Panc1 (cell line): ENCODE data around the gene RGN. TPM values are rescaled to one million over a fixed set of nuclear protein-coding genes. Genes with fewer than 3 reads are reported as not detected.

Source experiments
- ATAC-seq: fragments of 200-7000 bp; cut with Tn5 transposase; 2 replicates; pipeline ENCODE4 v1.9.1; 2020; ENCODE audit warnings: mild to moderate bottlenecking, moderate library complexity
- BruUV-seq: library from RNA; stranded (reverse); fragments of 400-500 nt; replicated peaks from 2 replicates; lab custom pipeline; 2021; lab: Mats Ljungman, UMichigan
- CTCF ChIA-PET: fragments of 300-600 bp; sonication (Branson Sonifier 250); formaldehyde crosslinking; loops from one replicate; lab custom pipeline; 2022; ENCODE audit warnings: antibody characterized with exemption; lab: Charles Lee
- POLR2A ChIA-PET: fragments of 300-600 bp; sonication (Branson Sonifier 250); formaldehyde crosslinking; loops from one replicate; lab custom pipeline; 2022; ENCODE audit warnings: antibody characterized with exemption; lab: Charles Lee
- DNase-seq: peaks from one replicate; pipeline ENCODE4 v3.0.0-alpha.2; 2010; ENCODE audit warnings: low read depth, low spot score
- H3K27ac ChIP-seq: 2 replicates; pipeline ENCODE4 v1.5.1; 2011; ENCODE audit warnings: mild to moderate bottlenecking, low read length, inconsistent platforms
- H3K27me3 ChIP-seq: fragments of 200-500 bp; sonication (Bioruptor generic); 2 replicates; pipeline ENCODE4 v1.6.0; 2014; ENCODE audit warnings: low read length, inconsistent platforms; ENCODE audit not compliant: control insufficient read depth, insufficient read depth
- H3K36me3 ChIP-seq: fragments of 200-500 bp; sonication (Bioruptor generic); 2 replicates; pipeline ENCODE4 v1.5.1; 2014; ENCODE audit warnings: inconsistent platforms, mild to moderate bottlenecking, low read length, moderate library complexity; ENCODE audit not compliant: control insufficient read depth, insufficient read depth
- H3K4me1 ChIP-seq: 2 replicates; pipeline ENCODE4 v1.5.1; 2011; ENCODE audit warnings: inconsistent platforms, mild to moderate bottlenecking, low read length, moderate library complexity; ENCODE audit not compliant: control insufficient read depth, insufficient read depth
- H3K4me3 ChIP-seq, 2 experiments: 2 replicates each; pipeline ENCODE4 v1.5.1; 2011 to 2012; ENCODE audit warnings: low read depth in 2 of 2, low read length in 2 of 2, mild to moderate bottlenecking in 2 of 2, inconsistent platforms in 1 of 2, moderate library complexity in 1 of 2
- H3K9me3 ChIP-seq: fragments of 200-500 bp; sonication (Bioruptor generic); 2 replicates; pipeline ENCODE4 v1.5.1; 2014; ENCODE audit warnings: low read depth, mild to moderate bottlenecking, inconsistent platforms, low read length, moderate library complexity; ENCODE audit not compliant: control insufficient read depth, insufficient read depth
- CTCF ChIP-seq: fragments of 450-650 bp; IDR thresholded peaks from 2 replicates; pipeline ENCODE4 v1.5.1; 2017; ENCODE audit warnings: mild to moderate bottlenecking
- POLR2AphosphoS5 ChIP-seq: IDR thresholded peaks from 2 replicates; pipeline ENCODE4 v1.6.1; 2012; ENCODE audit warnings: mild to moderate bottlenecking, low read depth, low read length, moderate library complexity
- REST ChIP-seq, 2 experiments: IDR thresholded peaks; 2 replicates each; pipeline ENCODE4 v1.6.1; 2011 to 2012; ENCODE audit warnings: low read depth in 2 of 2, control low read depth in 1 of 2, low read length in 1 of 2, mild to moderate bottlenecking in 1 of 2, moderate library complexity in 1 of 2; ENCODE audit not compliant: insufficient read depth in 1 of 2
- SIN3A ChIP-seq: IDR thresholded peaks from 2 replicates; pipeline ENCODE4 v1.6.1; 2012; ENCODE audit warnings: low read depth, mild to moderate bottlenecking, low read length, moderate library complexity, borderline replicate concordance; ENCODE audit not compliant: insufficient read depth
- TCF7L2 ChIP-seq: IDR thresholded peaks from 2 replicates; pipeline ENCODE4 v1.6.1; 2011; ENCODE audit warnings: mild to moderate bottlenecking, low read depth, low read length, inconsistent platforms
- in situ Hi-C: cut with HindIII; loops from 2 replicates; pipeline ENCODE4 v1.10.0; 2016; ENCODE audit warnings: low sequenced_read_pairs, low pct_unique_long_range_greater_than_20kb
- intact Hi-C: fragments of 100-400 bp; cut with micrococcal nuclease; formaldehyde crosslinking; loops from one replicate; pipeline ENCODE4 v1.10.0; 2022; ENCODE audit not compliant: unreplicated experiment
- total RNA-seq: library from RNA; stranded (reverse); gene quantifications from one replicate; pipeline ENCODE4 v1.2.1, GENCODE V29; 2021; ENCODE audit not compliant: unreplicated experiment

RGN gene
- total RNA-seq, 1 experiment from 2014 or later, result 3.4 TPM

- Histone ChIP-seq H3K4me1 (no peaks in the 10 kb centered on the region), H3K27ac (no peak overlapping the region), H3K4me3 (no peak overlapping the region), H3K9me3 (no peaks in the 10 kb centered on the region), H3K27me3 (no peaks in the 10 kb centered on the region), H3K36me3 (no peaks in the 10 kb centered on the region)
- no TSS peak for BruUV-seq
- TF ChIP-seq TCF7L2 (no peak), REST (IDR thresholded peaks at IDR 0.05; ENCODE audit: insufficient read depth in 1 of 2, low read depth in 2 of 2, low read length in 1 of 2) (no peak), POLR2AphosphoS5 (no peak), SIN3A (no peak), CTCF (no peak)
- CTCF ChIA-PET, result no interaction called here
- intact Hi-C loops, result no loop called here
- no peak for DNase-seq
- ATAC-seq, result no peak
- in situ Hi-C loops, result no loop called here
- POLR2A ChIA-PET, result interaction anchor here (0.6 kb wide), 1 partner anchor 253 kb away, joined by 3 read pairs; no protein-coding TSS in a partner anchor
These were observed 15.1 kb upstream of the RGN start for GRCh38 chrX:47063179-47063578.

- ChIA-PET POLR2A (no interaction called here), CTCF (no interaction called here)
- Histone ChIP-seq H3K4me1 (no peaks in the 10 kb centered on the region), H3K9me3 (no peaks in the 10 kb centered on the region), H3K36me3 (no peaks in the 10 kb centered on the region), H3K4me3 (no peak overlapping the region), H3K27me3 (no peaks in the 10 kb centered on the region), H3K27ac (no peak overlapping the region)
- in situ Hi-C loops (no loop called here), intact Hi-C loops (no loop called here)
- TF ChIP-seq CTCF, result no peak
- no peak for TF ChIP-seq TCF7L2
- no peak for TF ChIP-seq SIN3A
- no peak for TF ChIP-seq REST (IDR thresholded peaks at IDR 0.05; ENCODE audit: insufficient read depth in 1 of 2, low read depth in 2 of 2, low read length in 1 of 2)
- TF ChIP-seq POLR2AphosphoS5, result no peak
- DNase-seq, result no peak
- BruUV-seq, result no TSS peak
- no peak for ATAC-seq
These were observed 10.0 kb upstream of the RGN start for GRCh38 chrX:47068214-47068613.
